IMR-90 (cell line): ENCODE data around the gene PPM1K. TPM values are rescaled to one million over a fixed set of nuclear protein-coding genes. Genes with fewer than 3 reads are reported as not detected.

ENCODE experiments used
- ATAC-seq: fragments of 200-7000 bp; cut with Tn5 transposase; 2 replicates; pipeline ENCODE4 v1.9.1; 2020; ENCODE audit warnings: low read depth, mild to moderate bottlenecking, moderate library complexity
- BruUV-seq: library from RNA; stranded (reverse); fragments of 400-500 nt; replicated peaks from 2 replicates; lab custom pipeline; 2021; lab: Mats Ljungman, UMichigan
- CTCF ChIA-PET: fragments of 300-600 bp; formaldehyde crosslinking; extraction: SDS; loops from one replicate; lab custom pipeline; 2021; ENCODE audit warnings: antibody characterized with exemption; lab: Yijun Ruan, JAX
- POLR2A ChIA-PET: fragments of 300-600 bp; sonication (Branson Sonifier 250); formaldehyde crosslinking; loops from one replicate; lab custom pipeline; 2022; ENCODE audit warnings: antibody characterized with exemption; ENCODE audit not compliant: unreplicated experiment; lab: Charles Lee
- DNase-seq: peaks from one replicate; pipeline ENCODE4 v3.0.0; 2013
- H2AFZ ChIP-seq: replicated peaks from 2 replicates; pipeline ENCODE3; 2013; ENCODE audit warnings: low read length, mild to moderate bottlenecking; ENCODE audit not compliant: poor library complexity
- H2AK5ac ChIP-seq: 2 replicates; pipeline ENCODE4 v1.6.1; 2013; ENCODE audit warnings: low read depth, low read length, inconsistent platforms
- H2AK9ac ChIP-seq: replicated peaks from 2 replicates; pipeline ENCODE3; 2013; ENCODE audit warnings: mild to moderate bottlenecking, low read depth, low read length, moderate library complexity; ENCODE audit not compliant: poor library complexity
- H2BK120ac ChIP-seq: 2 replicates; pipeline ENCODE4 v1.6.1; 2013; ENCODE audit warnings: low read depth, low read length, inconsistent platforms
- H2BK15ac ChIP-seq: 3 replicates; pipeline ENCODE4 v1.6.1; 2013; ENCODE audit warnings: low read depth, low read length, inconsistent platforms
- H2BK20ac ChIP-seq: 2 replicates; pipeline ENCODE4 v1.6.1; 2013; ENCODE audit warnings: low read depth, mild to moderate bottlenecking, inconsistent platforms, low read length, moderate library complexity
- H2BK5ac ChIP-seq: 2 replicates; pipeline ENCODE4 v1.6.1; 2013; ENCODE audit warnings: mild to moderate bottlenecking, low read depth, low read length, inconsistent platforms; ENCODE audit not compliant: poor library complexity, severe bottlenecking
- H3K14ac ChIP-seq: replicated peaks from 2 replicates; pipeline ENCODE4 v1.6.1; 2013; ENCODE audit warnings: low read depth, low read length, inconsistent platforms
- H3K18ac ChIP-seq: 2 replicates; pipeline ENCODE4 v1.6.1; 2013; ENCODE audit warnings: low read depth, low read length, control low read depth
- H3K23ac ChIP-seq: 2 replicates; pipeline ENCODE4 v1.6.1; 2013; ENCODE audit warnings: low read depth, low read length, inconsistent platforms
- H3K27ac ChIP-seq: 2 replicates; pipeline ENCODE4 v1.5.1; 2013; ENCODE audit warnings: mild to moderate bottlenecking, control low read depth, low read length; ENCODE audit not compliant: insufficient read depth
- H3K27me3 ChIP-seq: 2 replicates; pipeline ENCODE4 v1.6.1; 2013; ENCODE audit warnings: low read length; ENCODE audit not compliant: control insufficient read depth, insufficient read depth
- H3K36me3 ChIP-seq: 2 replicates; pipeline ENCODE4 v1.6.1; 2013; ENCODE audit warnings: low read length, mixed read lengths; ENCODE audit not compliant: control insufficient read depth, insufficient read depth
- H3K4ac ChIP-seq: 2 replicates; pipeline ENCODE4 v1.6.1; 2013; ENCODE audit warnings: low read depth, low read length, inconsistent platforms
- H3K4me1 ChIP-seq: 2 replicates; pipeline ENCODE4 v1.6.1; 2013; ENCODE audit warnings: low read length, mixed read lengths; ENCODE audit not compliant: control insufficient read depth, insufficient read depth
- H3K4me2 ChIP-seq: 2 replicates; pipeline ENCODE4 v1.6.1; 2013; ENCODE audit warnings: low read depth, mild to moderate bottlenecking, control low read depth, low read length, moderate library complexity
- H3K4me3 ChIP-seq: 2 replicates; pipeline ENCODE4 v1.5.1; 2013; ENCODE audit warnings: low read depth, mild to moderate bottlenecking, control low read depth, low read length, moderate library complexity; ENCODE audit not compliant: insufficient read depth
- H3K56ac ChIP-seq: 2 replicates; pipeline ENCODE4 v1.6.1; 2013; ENCODE audit warnings: low read length, inconsistent platforms; ENCODE audit not compliant: insufficient read depth; ENCODE audit errors: extremely low read depth
- H3K79me1 ChIP-seq, 2 experiments: 2 replicates each; pipeline ENCODE4 v1.6.1; 2013; ENCODE audit warnings: low read length in 2 of 2, inconsistent platforms in 1 of 2, low read depth in 1 of 2
- H3K9ac ChIP-seq: 2 replicates; pipeline ENCODE4 v1.6.1; 2013; ENCODE audit warnings: low read depth, low read length, control low read depth
- H3K9me1 ChIP-seq: 2 replicates; pipeline ENCODE4 v1.6.1; 2013; ENCODE audit warnings: low read length, inconsistent platforms; ENCODE audit not compliant: insufficient read depth
- H3K9me3 ChIP-seq: 2 replicates; pipeline ENCODE4 v1.6.1; 2013; ENCODE audit warnings: low read length; ENCODE audit not compliant: control insufficient read depth, insufficient read depth
- H4K20me1 ChIP-seq: 2 replicates; pipeline ENCODE4 v1.6.1; 2013; ENCODE audit warnings: low read length, inconsistent platforms; ENCODE audit not compliant: insufficient read depth
- H4K5ac ChIP-seq: 2 replicates; pipeline ENCODE4 v1.6.1; 2013; ENCODE audit warnings: mild to moderate bottlenecking, low read depth, low read length, control low read depth
- H4K8ac ChIP-seq, 2 experiments: 2 replicates each; pipeline ENCODE4 v1.6.1; 2013; ENCODE audit warnings: low read depth in 2 of 2, low read length in 2 of 2, control low read depth in 1 of 2, inconsistent platforms in 1 of 2
- H4K91ac ChIP-seq: 2 replicates; pipeline ENCODE4 v1.6.1; 2013; ENCODE audit warnings: low read depth, low read length, inconsistent platforms; ENCODE audit not compliant: insufficient read depth
- CTCF ChIP-seq: conservative IDR thresholded peaks from 2 replicates; pipeline ENCODE4 v1.5.1; 2012; ENCODE audit warnings: mild to moderate bottlenecking, low read depth, low read length, improper control_type of control experiment
- MAZ ChIP-seq: IDR thresholded peaks from 2 replicates; pipeline ENCODE4 v1.6.1; 2012; ENCODE audit warnings: low read depth, mild to moderate bottlenecking, low read length, improper control_type of control experiment, moderate library complexity, borderline replicate concordance
- NFE2L2 ChIP-seq: fragments of 150-350 bp; IDR thresholded peaks from 2 replicates; pipeline ENCODE4 v1.6.1; 2016; ENCODE audit warnings: low read depth, mild to moderate bottlenecking, low read length
- POLR2A ChIP-seq: IDR thresholded peaks from 2 replicates; pipeline ENCODE4 v1.6.1; 2012; ENCODE audit warnings: mild to moderate bottlenecking, low read depth, low read length
- RAD21 ChIP-seq: IDR thresholded peaks from 2 replicates; pipeline ENCODE4 v1.6.1; 2012; ENCODE audit warnings: low read length, improper control_type of control experiment
- SMC3 ChIP-seq: fragments of 150-350 bp; IDR thresholded peaks from 2 replicates; pipeline ENCODE4 v1.6.1; 2016; ENCODE audit warnings: low read depth, mild to moderate bottlenecking, antibody characterized with exemption, low read length, moderate library complexity
- WGBS, 2 experiments: methylation state at CpG; one replicate each; pipeline versions ENCODE4 v1.1.5 to v1.1.7; 2013; ENCODE audit warnings: missing lambda C conversion rate in 2 of 2; ENCODE audit not compliant: insufficient read length in 1 of 2; ENCODE audit errors: extremely low coverage in 2 of 2; 5-methylcytosine and 5-hydroxymethylcytosine counted together
- dilution Hi-C: fragments of 300-500 bp; cut with HindIII; formaldehyde crosslinking; loops from one replicate; pipeline ENCODE4 v1.14.3; 2018; ENCODE audit warnings: low sequenced_read_pairs; ENCODE audit not compliant: unreplicated experiment
- in situ Hi-C: fragments of 300-500 bp; cut with MboI; formaldehyde crosslinking; loops from 3 replicates; pipeline ENCODE4 v1.14.3; 2019; ENCODE audit warnings: low sequenced_read_pairs, inconsistent platforms, mixed read lengths
- intact Hi-C: fragments of 100-400 bp; cut with micrococcal nuclease; formaldehyde crosslinking; loops from 2 replicates; pipeline ENCODE4 v1.10.0; 2022
- polyA plus RNA-seq, 3 experiments: library from polyadenylated mRNA; depleted of rRNA; stranded (reverse); fragments of >200 nt; gene quantifications; 2 replicates each; pipeline ENCODE4 v1.2.3, GENCODE V29; 2012; ENCODE audit warnings: low replicate concordance in 1 of 3
- total RNA-seq: library from RNA; depleted of rRNA; stranded (reverse); fragments of >200 nt; gene quantifications from 2 replicates; pipeline ENCODE4 v1.2.3, GENCODE V29; 2012

Gene PPM1K
- total and polyA plus RNA-seq, 2 of the 4 experiments (the other 2 are of a cell fraction): 6.1 to 11.5 TPM

- no peak for TF ChIP-seq MAZ
Observed at GRCh38 chr4:88223516-88223915, 60.8 kb downstream of the PPM1K start (continued).

- Histone ChIP-seq H3K4me2 (no peak overlapping the region), H3K23ac (no peak overlapping the region), H2AK9ac (no peak overlapping the region), H3K79me1 (no peaks in the 10 kb centered on the region), H2BK20ac (no peak overlapping the region), H3K4me1 (no peaks in the 10 kb centered on the region), H3K9ac (no peak overlapping the region), H3K4ac (no peak overlapping the region), H3K9me1 (no peaks in the 10 kb centered on the region), H2AK5ac (no peak overlapping the region), H4K8ac (no peak overlapping the region), H3K27me3 (peaks cover 6% of the 10 kb centered on the region), H2BK120ac (no peak overlapping the region), H4K5ac (no peak overlapping the region), H2AFZ (no peak overlapping the region), H3K4me3 (no peak overlapping the region), H3K27ac (no peak overlapping the region), H3K14ac (no peak overlapping the region), H2BK5ac (no peak overlapping the region), H3K18ac (no peak overlapping the region), H3K9me3 (no peaks in the 10 kb centered on the region), H3K56ac (no peak overlapping the region), H4K91ac (no peak overlapping the region), H2BK15ac (no peak overlapping the region), H4K20me1 (no peaks in the 10 kb centered on the region), H3K36me3 (no peaks in the 10 kb centered on the region)
- WGBS, 2 experiments: 0% methylated on average over 1 of the region's 5 CpGs; no CpG with 5 or more reads in 1 of the 2 experiments
- POLR2A ChIA-PET: no interaction called here
- peak; percentile 86 for ATAC-seq
- CTCF ChIA-PET: interaction anchor here (0.6 to 1.9 kb wide), 11 partner anchors 8 to 311 kb away, joined by 3 to 25 read pairs (median 3); partner anchors contain the start of gene HERC5
- peak; percentile 56 for DNase-seq
- dilution Hi-C loops: no loop called here
- TF ChIP-seq SMC3 (peak; percentile 91), NFE2L2 (no peak), CTCF (peak; percentile 74), RAD21 (peak; percentile 66), POLR2A (no peak)
- intact Hi-C loops: loop anchor here (1.0 to 2.0 kb wide), 3 partner anchors 66 to 296 kb away; partner anchors contain the start of gene PPM1K
- no TSS peak for BruUV-seq
- in situ Hi-C loops: loop anchor here (5.0 to 10.0 kb wide), 2 partner anchors 298 to 534 kb away; no protein-coding TSS in a partner anchor
Observed at GRCh38 chr4:88219099-88219498, 65.3 kb downstream of the PPM1K start.
